ENCODE results near the gene ZNF598.

GRCh38 chr16:2028620-2029220 is 19.1 kb upstream of the ZNF598 start:
- TF ChIP-seq, protein P1, sequence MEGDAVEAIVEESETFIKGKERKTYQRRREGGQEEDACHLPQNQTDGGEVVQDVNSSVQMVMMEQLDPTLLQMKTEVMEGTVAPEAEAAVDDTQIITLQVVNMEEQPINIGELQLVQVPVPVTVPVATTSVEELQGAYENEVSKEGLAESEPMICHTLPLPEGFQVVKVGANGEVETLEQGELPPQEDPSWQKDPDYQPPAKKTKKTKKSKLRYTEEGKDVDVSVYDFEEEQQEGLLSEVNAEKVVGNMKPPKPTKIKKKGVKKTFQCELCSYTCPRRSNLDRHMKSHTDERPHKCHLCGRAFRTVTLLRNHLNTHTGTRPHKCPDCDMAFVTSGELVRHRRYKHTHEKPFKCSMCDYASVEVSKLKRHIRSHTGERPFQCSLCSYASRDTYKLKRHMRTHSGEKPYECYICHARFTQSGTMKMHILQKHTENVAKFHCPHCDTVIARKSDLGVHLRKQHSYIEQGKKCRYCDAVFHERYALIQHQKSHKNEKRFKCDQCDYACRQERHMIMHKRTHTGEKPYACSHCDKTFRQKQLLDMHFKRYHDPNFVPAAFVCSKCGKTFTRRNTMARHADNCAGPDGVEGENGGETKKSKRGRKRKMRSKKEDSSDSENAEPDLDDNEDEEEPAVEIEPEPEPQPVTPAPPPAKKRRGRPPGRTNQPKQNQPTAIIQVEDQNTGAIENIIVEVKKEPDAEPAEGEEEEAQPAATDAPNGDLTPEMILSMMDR (IDR thresholded peaks at IDR 0.05; ENCODE audit: borderline replicate concordance, extremely low read depth, low read length, poor library complexity, severe bottlenecking), result no peak
- TF ChIP-seq EZH2 (IDR thresholded peaks at IDR 0.05; ENCODE audit: borderline replicate concordance, low read depth, low read length, severe bottlenecking), result no peak

Data from DND-41 (cell line).